Loucy (cell line): ENCODE measurements around the gene FARP1.

Experiments
- H2AFZ ChIP-seq: fragments of 200-600 bp; sonication (generic); 2 replicates; pipeline ENCODE4 v1.6.0; 2016; ENCODE audit warnings: antibody characterized with exemption, mild to moderate bottlenecking, low read length, moderate library complexity
- H3F3A ChIP-seq: fragments of 200-600 bp; 2 replicates; pipeline ENCODE4 v1.6.0; 2016; ENCODE audit warnings: antibody characterized with exemption, low read depth, mild to moderate bottlenecking
- H3K27me3 ChIP-seq: fragments of 200-600 bp; sonication (generic); 2 replicates; pipeline ENCODE4 v1.6.1; 2014; ENCODE audit warnings: low read length, mild to moderate bottlenecking; ENCODE audit not compliant: insufficient read depth, poor library complexity, severe bottlenecking
- H3K36me3 ChIP-seq: fragments of 200-600 bp; sonication (generic); 2 replicates; pipeline ENCODE4 v1.6.1; 2016; ENCODE audit warnings: low read length; ENCODE audit not compliant: insufficient read depth
- H3K4me1 ChIP-seq: fragments of 200-600 bp; sonication (generic); 2 replicates; pipeline ENCODE4 v1.5.1; 2014; ENCODE audit warnings: low read length, mild to moderate bottlenecking; ENCODE audit not compliant: insufficient read depth, poor library complexity, severe bottlenecking
- H3K4me2 ChIP-seq: fragments of 200-600 bp; sonication (generic); 2 replicates; pipeline ENCODE4 v1.6.0; 2014; ENCODE audit warnings: antibody characterized with exemption, low read length, low read depth, mild to moderate bottlenecking; ENCODE audit not compliant: poor library complexity, severe bottlenecking
- H3K4me3 ChIP-seq: fragments of 200-600 bp; sonication (generic); 2 replicates; pipeline ENCODE4 v1.5.1; 2014; ENCODE audit warnings: low read length, mild to moderate bottlenecking, mixed read lengths; ENCODE audit not compliant: poor library complexity, severe bottlenecking
- H3K79me2 ChIP-seq: fragments of 200-600 bp; sonication (generic); 2 replicates; pipeline ENCODE4 v1.6.1; 2014; ENCODE audit warnings: low read length; ENCODE audit not compliant: insufficient read depth
- H3K9ac ChIP-seq: fragments of 200-600 bp; sonication (generic); 2 replicates; pipeline ENCODE4 v1.6.0; 2014; ENCODE audit warnings: mild to moderate bottlenecking, low read depth, low read length, moderate library complexity; ENCODE audit not compliant: poor library complexity, severe bottlenecking
- H3K9me2 ChIP-seq: fragments of 200-600 bp; sonication (generic); replicated peaks from 2 replicates; pipeline ENCODE4 v1.6.1; 2016; ENCODE audit warnings: low read depth, low read length, mixed read lengths
- H3K9me3 ChIP-seq: fragments of 200-600 bp; sonication (generic); 2 replicates; pipeline ENCODE4 v1.6.1; 2014; ENCODE audit warnings: mild to moderate bottlenecking, antibody characterized with exemption, low read length, low read depth; ENCODE audit not compliant: insufficient read depth
- H4K20me1 ChIP-seq: fragments of 200-600 bp; sonication (generic); 2 replicates; pipeline ENCODE4 v1.6.0; 2014; ENCODE audit warnings: antibody characterized with exemption, low read length, mild to moderate bottlenecking; ENCODE audit not compliant: insufficient read depth, poor library complexity, severe bottlenecking
- CTCF ChIP-seq: fragments of 200-600 bp; sonication (generic); conservative IDR thresholded peaks from 2 replicates; pipeline ENCODE4 v1.5.1; 2014; ENCODE audit warnings: mild to moderate bottlenecking, antibody characterized with exemption, low read length
- EZH2phosphoT487 ChIP-seq: fragments of 200-600 bp; IDR thresholded peaks from 2 replicates; pipeline ENCODE4 v1.6.1; 2018; ENCODE audit warnings: antibody characterized with exemption, mild to moderate bottlenecking, moderate library complexity, borderline replicate concordance

FARP1 gene

GRCh38 chr13:98345107-98345935 is 202.4 kb downstream of the FARP1 start:
- no peaks in the 10 kb centered on the region for H3K9me3 ChIP-seq
- no peak overlapping the region for H2AFZ ChIP-seq
- H3K79me2 ChIP-seq: no peaks in the 10 kb centered on the region
- H3K4me3 ChIP-seq: no peak overlapping the region
- no peaks in the 10 kb centered on the region for H3K9me2 ChIP-seq
- no peak overlapping the region for H3K4me2 ChIP-seq
- TF ChIP-seq CTCF (peak; percentile 28; the same call in 1 of the 2 replicates), EZH2phosphoT487 (no peak)
- no peaks in the 10 kb centered on the region for H4K20me1 ChIP-seq
- H3K4me1 ChIP-seq: no peaks in the 10 kb centered on the region
- no peaks in the 10 kb centered on the region for H3K27me3 ChIP-seq
- H3K9ac ChIP-seq: no peak overlapping the region
- H3F3A ChIP-seq: no peaks in the 10 kb centered on the region
- H3K36me3 ChIP-seq: no peaks in the 10 kb centered on the region

GRCh38 chr13:98346904-98347636 is 204.2 kb downstream of the FARP1 start:
- Histone ChIP-seq H3K4me2 (no peak overlapping the region), H3K9me3 (no peaks in the 10 kb centered on the region)
- no peak for TF ChIP-seq EZH2phosphoT487
- TF ChIP-seq CTCF: no peak

GRCh38 chr13:98347756-98348155 is 204.9 kb downstream of the FARP1 start:
- no peaks in the 10 kb centered on the region for H3F3A ChIP-seq
- no peak overlapping the region for H3K4me2 ChIP-seq
- no peaks in the 10 kb centered on the region for H3K27me3 ChIP-seq
- no peaks in the 10 kb centered on the region for H3K79me2 ChIP-seq
- H2AFZ ChIP-seq: no peak overlapping the region
- TF ChIP-seq EZH2phosphoT487: no peak
- TF ChIP-seq CTCF: no peak
- no peaks in the 10 kb centered on the region for H3K9me2 ChIP-seq
- no peaks in the 10 kb centered on the region for H4K20me1 ChIP-seq
- H3K36me3 ChIP-seq: no peaks in the 10 kb centered on the region
- no peaks in the 10 kb centered on the region for H3K9me3 ChIP-seq
- H3K4me1 ChIP-seq: no peaks in the 10 kb centered on the region
- H3K4me3 ChIP-seq: no peak overlapping the region
- no peak overlapping the region for H3K9ac ChIP-seq

More at GRCh38 chr13:98346904-98347636, 204.2 kb downstream of the FARP1 start:
- Histone ChIP-seq H3F3A (no peaks in the 10 kb centered on the region), H3K36me3 (no peaks in the 10 kb centered on the region), H3K9me2 (no peaks in the 10 kb centered on the region), H3K9ac (no peak overlapping the region), H3K4me1 (no peaks in the 10 kb centered on the region), H3K27me3 (no peaks in the 10 kb centered on the region), H4K20me1 (no peaks in the 10 kb centered on the region), H3K4me3 (no peak overlapping the region), H2AFZ (no peak overlapping the region), H3K79me2 (no peaks in the 10 kb centered on the region)
